Gastroesophageal sphincter (tissue), 4 donors: Measurements from ENCODE around the gene RBM48. TPM values are rescaled to one million over a fixed set of nuclear protein-coding genes. Genes with fewer than 3 reads are reported as not detected.
"Not testable (repeated sequence)": the region's sequence is repeated elsewhere in the genome, so short reads cannot be mapped to it uniquely, and the experiment has no call there.

Experiments
- ATAC-seq: fragments of 150-250 bp; one replicate; pipeline ENCODE4 v1.9.1; 2016; ENCODE audit warnings: mild to moderate bottlenecking, moderate library complexity
- H3K27ac ChIP-seq, 4 donors: fragments of 200-600 bp; sonication (generic) in 3 of 4; 1 replicate in 3 of 4; 2 replicates in 1 of 4; pipeline ENCODE4 v1.5.1; 2016 to 2019
- H3K27me3 ChIP-seq: fragments of 200-600 bp; sonication (generic); one replicate; pipeline ENCODE4 v1.5.1; 2019
- H3K36me3 ChIP-seq, 2 donors: fragments of 200-600 bp; sonication (generic); one replicate each; pipeline ENCODE4 v1.5.1; 2019; ENCODE audit warnings: control low read depth in 1 of 2
- H3K4me1 ChIP-seq, 3 donors: fragments of 200-600 bp; sonication (generic); 1 replicate in 2 of 3; 2 replicates in 1 of 3; pipeline ENCODE4 v1.5.1; 2016 to 2019; ENCODE audit warnings: control low read depth in 2 of 3
- H3K4me3 ChIP-seq, 2 donors: fragments of 200-600 bp; sonication (generic); one replicate each; pipeline ENCODE4 v1.5.1; 2019; ENCODE audit warnings: mild to moderate bottlenecking in 1 of 2, moderate library complexity in 1 of 2
- H3K9me3 ChIP-seq, 3 donors: fragments of 200-600 bp; sonication (generic); one replicate each; pipeline ENCODE4 v1.5.1; 2017 to 2019; ENCODE audit warnings: control low read depth in 2 of 3
- CTCF ChIP-seq, 4 experiments: fragments of 200-600 bp in 2 of 4; fragments of 450-650 bp in 2 of 4; sonication (generic) in 1 of 4; IDR thresholded peaks; one replicate each; pipeline ENCODE4 v1.5.1; 2017 to 2019; ENCODE audit warnings: antibody characterized with exemption in 4 of 4, mild to moderate bottlenecking in 2 of 4, moderate library complexity in 2 of 4
- EP300 ChIP-seq: sonication (generic); formaldehyde crosslinking; IDR thresholded peaks from one replicate; pipeline ENCODE4 v1.6.1; 2017; ENCODE audit warnings: antibody characterized with exemption, mild to moderate bottlenecking
- POLR2A ChIP-seq, 2 donors: fragments of 450-650 bp; IDR thresholded peaks; one replicate each; pipeline ENCODE4 v1.6.1; 2017; ENCODE audit warnings: antibody characterized with exemption in 2 of 2, mild to moderate bottlenecking in 2 of 2, moderate library complexity in 1 of 2
- POLR2AphosphoS5 ChIP-seq: sonication (generic); formaldehyde crosslinking; IDR thresholded peaks from one replicate; pipeline ENCODE4 v1.6.1; 2017; ENCODE audit warnings: antibody characterized with exemption
- WGBS, 2 donors: methylation state at CpG; one replicate each; pipeline ENCODE4 v1.1.5; 2018; ENCODE audit warnings: low coverage in 1 of 2; 5-methylcytosine and 5-hydroxymethylcytosine counted together
- total RNA-seq, 4 donors: library from RNA; depleted of rRNA; stranded (reverse); fragments of >200 nt; gene quantifications; one replicate each; pipeline ENCODE4 v1.1.0, GENCODE V29; 2016

Gene RBM48
- total RNA-seq, 4 donors from 2014 or later: 6.6 to 19.6 (median 10.8) TPM

GRCh38 chr7:92520024-92520423 lies 8.6 kb upstream of the RBM48 start:
- no peaks in the 10 kb centered on the region for H3K27me3 ChIP-seq
- H3K4me3 ChIP-seq: no peak overlapping the region
- no peak overlapping the region for H3K27ac ChIP-seq
- no peak for ATAC-seq
- TF ChIP-seq POLR2A (IDR thresholded peaks at IDR 0.05): no peak
- TF ChIP-seq POLR2AphosphoS5: no peak
- TF ChIP-seq EP300: no peak
- no peak for TF ChIP-seq CTCF (IDR thresholded peaks at IDR 0.05)
- H3K9me3 ChIP-seq: no peaks in the 10 kb centered on the region
- H3K36me3 ChIP-seq: peaks cover 6 to 55% of the 10 kb centered on the region in 2 donors
- WGBS, 2 donors: 67% methylated on average over 1 of the region's 1 CpG; no CpG with 5 or more reads in 1 of the 2 donors
- peaks cover 0 to under 1% (median 0%) of the 10 kb centered on the region in 3 donors for H3K4me1 ChIP-seq

- peaks cover 0 to 28% (median 5%) of the 10 kb centered on the region in 3 donors for H3K4me1 ChIP-seq
- TF ChIP-seq POLR2AphosphoS5 (no peak), CTCF (IDR thresholded peaks at IDR 0.05) (no peak), EP300 (no peak), POLR2A (IDR thresholded peaks at IDR 0.05) (no peak)
- no peaks in the 10 kb centered on the region for H3K9me3 ChIP-seq
- H3K36me3 ChIP-seq: peaks cover 6 to 25% of the 10 kb centered on the region in 2 donors
- no peak overlapping the region for H3K4me3 ChIP-seq
- H3K27ac ChIP-seq: no peak overlapping the region
- WGBS, 2 donors: 79 to 92% methylated on average over 2 of the region's 2 CpGs
- H3K27me3 ChIP-seq: no peaks in the 10 kb centered on the region
- ATAC-seq: no peak
Observed at GRCh38 chr7:92523110-92523509, 5.5 kb upstream of the RBM48 start.

GRCh38 chr7:92527300-92528187 lies 1.1 kb upstream of the RBM48 start:
- 0% methylated on average over 13 to 20 of the region's 31 CpGs for WGBS, 2 donors
- Histone ChIP-seq H3K27ac (peak overlapping the region; percentile 48 to 89 (median 82)), H3K4me1 (peaks cover 0 to 45% (median 11%) of the 10 kb centered on the region in 3 donors), H3K4me3 (peak overlapping the region; percentile 68 to 93), H3K27me3 (no peaks in the 10 kb centered on the region), H3K9me3 (no peaks in the 10 kb centered on the region), H3K36me3 (peaks cover 2 to 30% of the 10 kb centered on the region in 2 donors)
- no peak for TF ChIP-seq EP300
- peak; percentile 21 for TF ChIP-seq POLR2AphosphoS5
- peak in 1 of 4 experiments; percentile 21 for TF ChIP-seq CTCF (IDR thresholded peaks at IDR 0.05)
- no peak for TF ChIP-seq POLR2A (IDR thresholded peaks at IDR 0.05)
- peak; percentile 23 for ATAC-seq

GRCh38 chr7:92528958-92529264 lies 316 bp downstream of the RBM48 start:
- no peak for ATAC-seq
- Histone ChIP-seq H3K36me3 (peaks cover 2 to 43% of the 10 kb centered on the region in 2 donors), H3K4me1 (peaks cover 0 to 45% (median 11%) of the 10 kb centered on the region in 3 donors), H3K4me3 (peak overlapping the region; percentile 68 to 93), H3K27ac (peak overlapping the region; percentile 40 to 89 (median 82)), H3K27me3 (no peaks in the 10 kb centered on the region), H3K9me3 (no peaks in the 10 kb centered on the region)
- WGBS, 2 donors: 0% methylated on average over 6 to 7 of the region's 13 CpGs
- TF ChIP-seq CTCF (IDR thresholded peaks at IDR 0.05): no peak
- TF ChIP-seq POLR2A (IDR thresholded peaks at IDR 0.05): no peak
- no peak for TF ChIP-seq POLR2AphosphoS5
- TF ChIP-seq EP300: no peak

- no peak for ATAC-seq
- WGBS, 2 donors: 89 to 91% methylated on average over 8 of the region's 9 CpGs
- no peaks in the 10 kb centered on the region for H3K9me3 ChIP-seq
- H3K4me1 ChIP-seq: peaks cover 0 to 31% (median 2%) of the 10 kb centered on the region in 3 donors
- H3K27ac ChIP-seq: no peak overlapping the region
- TF ChIP-seq POLR2AphosphoS5 (no peak), POLR2A (IDR thresholded peaks at IDR 0.05) (no peak), EP300 (no peak), CTCF (IDR thresholded peaks at IDR 0.05) (no peak)
- H3K27me3 ChIP-seq: no peaks in the 10 kb centered on the region
- peaks cover 2 to 100% of the 10 kb centered on the region in 2 donors for H3K36me3 ChIP-seq
- no peak overlapping the region for H3K4me3 ChIP-seq
Observed at GRCh38 chr7:92534572-92534971, 6.0 kb downstream of the RBM48 start.

- peaks cover 0 to 10% of the 10 kb centered on the region in 2 donors for H3K36me3 ChIP-seq
- not testable (repeated sequence) for H3K27ac ChIP-seq, H3K9me3 ChIP-seq, ATAC-seq, H3K4me1 ChIP-seq, H3K27me3 ChIP-seq, H3K4me3 ChIP-seq
- WGBS, 2 donors: 91 to 100% methylated on average over 2 of the region's 3 CpGs
Observed at GRCh38 chr7:92543542-92543941, 14.9 kb downstream of the RBM48 start.

GRCh38 chr7:92545116-92545515 lies 16.5 kb downstream of the RBM48 start:
- not testable (repeated sequence) for H3K36me3 ChIP-seq, H3K27me3 ChIP-seq, H3K9me3 ChIP-seq, H3K4me1 ChIP-seq, H3K4me3 ChIP-seq, ATAC-seq, H3K27ac ChIP-seq
- no CpG with 5 or more reads among the region's 30 CpGs for WGBS, 2 donors
